HepG2 (cell line): ENCODE results near the gene MYL6. TPM values are rescaled to one million over a fixed set of nuclear protein-coding genes. Genes with fewer than 3 reads are reported as not detected.

Source experiments
- ATF7-NPFF ChIP-seq: sonication (generic); formaldehyde crosslinking; IDR thresholded peaks from 2 replicates; pipeline ENCODE4 v1.8.1; 2023; ENCODE audit warnings: mild to moderate bottlenecking, low read depth, missing genetic modification reagents, moderate library complexity
- GABPB1 ChIP-seq: IDR thresholded peaks from 2 replicates; pipeline ENCODE4 v1.6.1; 2016; ENCODE audit warnings: mild to moderate bottlenecking, missing genetic modification reagents, moderate library complexity, missing compliant biosample characterization
- HMGA1 ChIP-seq: sonication (generic); formaldehyde crosslinking; conservative IDR thresholded peaks from 2 replicates; pipeline ENCODE4 v1.4.0; 2020; ENCODE audit warnings: missing genetic modification reagents
- HNF4G ChIP-seq, 2 experiments: sonication (generic) in 1 of 2; formaldehyde crosslinking in 1 of 2; IDR thresholded peaks; 2 replicates each; pipeline versions ENCODE4 v1.4.0 to v1.6.1; 2011 to 2020; ENCODE audit warnings: borderline replicate concordance in 2 of 2, low read depth in 2 of 2, mild to moderate bottlenecking in 2 of 2, low read length in 1 of 2, missing genetic modification reagents in 1 of 2, moderate library complexity in 1 of 2
- MAF1 ChIP-seq: sonication (generic); formaldehyde crosslinking; IDR thresholded peaks from 2 replicates; pipeline ENCODE4 v1.5.0; 2020; ENCODE audit warnings: missing genetic modification reagents, borderline replicate concordance
- NRL ChIP-seq: sonication (generic); formaldehyde crosslinking; IDR thresholded peaks from 2 replicates; pipeline ENCODE4 v1.5.0; 2020; ENCODE audit warnings: missing genetic modification reagents, mild to moderate bottlenecking, moderate library complexity, borderline replicate concordance
- SMYD3 ChIP-seq: sonication (generic); formaldehyde crosslinking; IDR thresholded peaks from 2 replicates; pipeline ENCODE4 v1.8.1; 2023; ENCODE audit warnings: mild to moderate bottlenecking, missing genetic modification reagents
- STAT5B ChIP-seq: sonication (generic); formaldehyde crosslinking; IDR thresholded peaks from 2 replicates; pipeline ENCODE4 v1.4.0; 2020; ENCODE audit warnings: missing genetic modification reagents
- ZC3H13 ChIP-seq: sonication (generic); formaldehyde crosslinking; IDR thresholded peaks from 2 replicates; pipeline ENCODE4 v1.8.1; 2023; ENCODE audit warnings: mild to moderate bottlenecking, missing genetic modification reagents, moderate library complexity
- ZNF225 ChIP-seq: sonication (generic); formaldehyde crosslinking; IDR thresholded peaks from 2 replicates; pipeline ENCODE4 v1.4.0; 2020; ENCODE audit warnings: mild to moderate bottlenecking, missing genetic modification reagents
- ZNF343 ChIP-seq: sonication (generic); formaldehyde crosslinking; IDR thresholded peaks from 2 replicates; pipeline ENCODE4 v1.4.0; 2020; ENCODE audit warnings: mild to moderate bottlenecking, missing genetic modification reagents
- ZNF569 ChIP-seq: sonication (generic); formaldehyde crosslinking; IDR thresholded peaks from 2 replicates; pipeline ENCODE4 v1.5.0; 2020; ENCODE audit warnings: mild to moderate bottlenecking, missing genetic modification reagents, moderate library complexity, borderline replicate concordance
- ZNF644 ChIP-seq: IDR thresholded peaks from 2 replicates; pipeline ENCODE4 v1.6.1; 2016; ENCODE audit warnings: low read depth
- ZNF724P ChIP-seq: sonication (generic); formaldehyde crosslinking; IDR thresholded peaks from 2 replicates; pipeline ENCODE4 v1.8.0; 2022; ENCODE audit warnings: missing genetic modification reagents, borderline replicate concordance
- ZNF75D ChIP-seq: sonication (generic); formaldehyde crosslinking; IDR thresholded peaks from 2 replicates; pipeline ENCODE4 v1.8.1; 2023; ENCODE audit warnings: missing genetic modification reagents, mild to moderate bottlenecking, borderline replicate concordance
- polyA plus RNA-seq, 8 experiments: library from polyadenylated mRNA; depleted of rRNA in 3 of 8; stranded (reverse) in 7 of 8; unstranded in 1 of 8; fragments of >200 nt; fragmentation: Illumina TruSeq in 4 of 8; extraction: Trizol in 4 of 8; gene quantifications; 2 replicates each; pipeline versions ENCODE4 v1.2.1 to v1.2.3, GENCODE V29; 2011 to 2016; ENCODE audit warnings: low read depth in 4 of 8, missing spikeins in 1 of 8, mixed read lengths in 1 of 8; ENCODE audit not compliant: insufficient read depth in 1 of 8
- total RNA-seq, 5 experiments: library from RNA; depleted of rRNA; stranded (reverse); fragments of >200 nt; fragmentation: Illumina TruSeq; extraction: Trizol; gene quantifications; 2 replicates each; pipeline ENCODE4 v1.2.3, GENCODE V29; 2016; ENCODE audit warnings: low read depth in 1 of 5
- TF ChIP-seq, protein P1 (sequence below): sonication (generic); formaldehyde crosslinking; IDR thresholded peaks from 2 replicates; pipeline ENCODE4 v1.4.0; 2020; ENCODE audit warnings: missing genetic modification reagents
- TF ChIP-seq, protein P2 (sequence below): IDR thresholded peaks from 2 replicates; pipeline ENCODE4 v1.6.1; 2018; ENCODE audit warnings: missing genetic modification reagents
- TF ChIP-seq, protein P3 (sequence below): sonication (generic); formaldehyde crosslinking; IDR thresholded peaks from 2 replicates; pipeline ENCODE4 v1.5.0; 2020; ENCODE audit warnings: missing genetic modification reagents
- TF ChIP-seq, protein P4 (sequence below): sonication (generic); formaldehyde crosslinking; IDR thresholded peaks from 2 replicates; pipeline ENCODE4 v1.5.1; 2020; ENCODE audit warnings: missing genetic modification reagents, mild to moderate bottlenecking, borderline replicate concordance
- TF ChIP-seq, protein P5 (sequence below): sonication (generic); formaldehyde crosslinking; IDR thresholded peaks from 2 replicates; pipeline ENCODE4 v1.9.0; 2022; ENCODE audit warnings: missing genetic modification reagents, mild to moderate bottlenecking, borderline replicate concordance

Gene MYL6
- total and polyA plus RNA-seq, 2 of the 13 experiments (the other 11 are each of a cell fraction or from before 2014, with no cell fraction given), result 1,127 to 1,192 TPM

DNA sequence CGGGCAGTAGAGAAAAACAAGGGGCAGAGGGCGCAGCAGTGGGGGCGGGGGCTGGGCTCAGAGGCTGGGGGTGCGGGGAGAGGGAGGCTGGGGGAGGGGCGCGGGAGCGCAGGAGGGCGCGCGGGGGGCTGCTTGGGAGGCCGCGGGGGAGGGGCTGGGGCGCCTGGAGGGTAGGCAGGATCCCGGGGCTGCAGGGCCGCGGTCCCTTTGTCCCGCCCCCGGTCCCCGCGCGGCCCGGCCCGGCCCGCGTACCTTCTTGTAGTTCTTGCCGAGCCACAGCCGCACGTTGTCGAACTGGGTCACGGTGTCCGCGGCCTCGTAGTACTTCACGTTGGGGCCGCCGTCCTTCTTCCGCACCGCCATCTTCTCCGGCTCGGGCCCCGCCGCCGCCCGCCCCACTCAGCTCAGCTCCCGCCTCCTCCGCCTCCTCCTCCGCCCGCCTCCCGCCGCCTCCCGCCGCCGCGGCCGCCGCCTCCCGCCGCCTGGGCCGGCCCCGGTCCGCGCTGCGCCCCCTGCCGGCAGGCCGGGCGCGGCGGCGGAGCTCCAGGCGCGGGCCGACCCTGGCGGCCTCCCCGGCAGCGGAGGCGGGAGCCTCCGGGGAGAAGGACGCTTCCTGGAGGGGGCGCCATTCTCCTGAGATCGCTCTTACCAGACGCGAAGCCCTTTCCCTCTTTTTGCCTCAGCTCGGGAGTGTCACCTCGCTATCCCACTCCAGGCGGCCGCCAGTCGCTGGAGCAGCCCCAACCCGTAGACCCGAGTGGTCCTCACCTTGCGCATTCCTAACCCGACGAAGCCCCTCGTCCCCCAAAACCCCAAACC is 31.1 kb downstream of the MYL6 start, which contains the start of gene SMARCC2 (continued):
- TF ChIP-seq ATF7-NPFF (no peak), SMYD3 (CRISPR knock-in tag) (no peak), ZNF724P (CRISPR knock-in tag) (no peak), MAF1 (CRISPR knock-in tag) (no peak), ZNF225 (no peak), ZNF569 (CRISPR knock-in tag) (no peak), ZNF343 (CRISPR knock-in tag) (no peak), ZNF644 (no peak), HMGA1 (CRISPR knock-in tag) (no peak), ZNF75D (CRISPR knock-in tag) (no peak), NRL (CRISPR knock-in tag) (0 out of 2 replicates have a peak, but pooled peaks have one; percentile 28), STAT5B (no peak), HNF4G (IDR thresholded peaks at IDR 0.05; ENCODE audit: borderline replicate concordance, low read depth, low read length) (no peak), HNF4G (CRISPR knock-in tag; IDR thresholded peaks at IDR 0.05; ENCODE audit: borderline replicate concordance, low read depth) (no peak), ZC3H13 (CRISPR knock-in tag) (no peak), GABPB1 (CRISPR knock-in tag) (peak; percentile 9; the same call in 1 of the 2 replicates)
- TF ChIP-seq, protein P1, sequence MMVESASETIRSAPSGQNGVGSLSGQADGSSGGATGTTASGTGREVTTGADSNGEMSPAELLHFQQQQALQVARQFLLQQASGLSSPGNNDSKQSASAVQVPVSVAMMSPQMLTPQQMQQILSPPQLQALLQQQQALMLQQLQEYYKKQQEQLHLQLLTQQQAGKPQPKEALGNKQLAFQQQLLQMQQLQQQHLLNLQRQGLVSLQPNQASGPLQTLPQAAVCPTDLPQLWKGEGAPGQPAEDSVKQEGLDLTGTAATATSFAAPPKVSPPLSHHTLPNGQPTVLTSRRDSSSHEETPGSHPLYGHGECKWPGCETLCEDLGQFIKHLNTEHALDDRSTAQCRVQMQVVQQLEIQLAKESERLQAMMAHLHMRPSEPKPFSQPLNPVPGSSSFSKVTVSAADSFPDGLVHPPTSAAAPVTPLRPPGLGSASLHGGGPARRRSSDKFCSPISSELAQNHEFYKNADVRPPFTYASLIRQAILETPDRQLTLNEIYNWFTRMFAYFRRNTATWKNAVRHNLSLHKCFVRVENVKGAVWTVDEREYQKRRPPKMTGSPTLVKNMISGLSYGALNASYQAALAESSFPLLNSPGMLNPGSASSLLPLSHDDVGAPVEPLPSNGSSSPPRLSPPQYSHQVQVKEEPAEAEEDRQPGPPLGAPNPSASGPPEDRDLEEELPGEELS (CRISPR knock-in tag), result no peak
- TF ChIP-seq, protein P2, sequence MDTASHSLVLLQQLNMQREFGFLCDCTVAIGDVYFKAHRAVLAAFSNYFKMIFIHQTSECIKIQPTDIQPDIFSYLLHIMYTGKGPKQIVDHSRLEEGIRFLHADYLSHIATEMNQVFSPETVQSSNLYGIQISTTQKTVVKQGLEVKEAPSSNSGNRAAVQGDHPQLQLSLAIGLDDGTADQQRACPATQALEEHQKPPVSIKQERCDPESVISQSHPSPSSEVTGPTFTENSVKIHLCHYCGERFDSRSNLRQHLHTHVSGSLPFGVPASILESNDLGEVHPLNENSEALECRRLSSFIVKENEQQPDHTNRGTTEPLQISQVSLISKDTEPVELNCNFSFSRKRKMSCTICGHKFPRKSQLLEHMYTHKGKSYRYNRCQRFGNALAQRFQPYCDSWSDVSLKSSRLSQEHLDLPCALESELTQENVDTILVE, result peak; percentile 41; the same call in 1 of the 2 replicates
- TF ChIP-seq, protein P3, sequence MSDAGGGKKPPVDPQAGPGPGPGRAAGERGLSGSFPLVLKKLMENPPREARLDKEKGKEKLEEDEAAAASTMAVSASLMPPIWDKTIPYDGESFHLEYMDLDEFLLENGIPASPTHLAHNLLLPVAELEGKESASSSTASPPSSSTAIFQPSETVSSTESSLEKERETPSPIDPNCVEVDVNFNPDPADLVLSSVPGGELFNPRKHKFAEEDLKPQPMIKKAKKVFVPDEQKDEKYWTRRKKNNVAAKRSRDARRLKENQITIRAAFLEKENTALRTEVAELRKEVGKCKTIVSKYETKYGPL (CRISPR knock-in tag), result no peak
- TF ChIP-seq, protein P4, sequence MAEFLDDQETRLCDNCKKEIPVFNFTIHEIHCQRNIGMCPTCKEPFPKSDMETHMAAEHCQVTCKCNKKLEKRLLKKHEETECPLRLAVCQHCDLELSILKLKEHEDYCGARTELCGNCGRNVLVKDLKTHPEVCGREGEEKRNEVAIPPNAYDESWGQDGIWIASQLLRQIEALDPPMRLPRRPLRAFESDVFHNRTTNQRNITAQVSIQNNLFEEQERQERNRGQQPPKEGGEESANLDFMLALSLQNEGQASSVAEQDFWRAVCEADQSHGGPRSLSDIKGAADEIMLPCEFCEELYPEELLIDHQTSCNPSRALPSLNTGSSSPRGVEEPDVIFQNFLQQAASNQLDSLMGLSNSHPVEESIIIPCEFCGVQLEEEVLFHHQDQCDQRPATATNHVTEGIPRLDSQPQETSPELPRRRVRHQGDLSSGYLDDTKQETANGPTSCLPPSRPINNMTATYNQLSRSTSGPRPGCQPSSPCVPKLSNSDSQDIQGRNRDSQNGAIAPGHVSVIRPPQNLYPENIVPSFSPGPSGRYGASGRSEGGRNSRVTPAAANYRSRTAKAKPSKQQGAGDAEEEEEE (CRISPR knock-in tag), result no peak
- TF ChIP-seq, protein P5, sequence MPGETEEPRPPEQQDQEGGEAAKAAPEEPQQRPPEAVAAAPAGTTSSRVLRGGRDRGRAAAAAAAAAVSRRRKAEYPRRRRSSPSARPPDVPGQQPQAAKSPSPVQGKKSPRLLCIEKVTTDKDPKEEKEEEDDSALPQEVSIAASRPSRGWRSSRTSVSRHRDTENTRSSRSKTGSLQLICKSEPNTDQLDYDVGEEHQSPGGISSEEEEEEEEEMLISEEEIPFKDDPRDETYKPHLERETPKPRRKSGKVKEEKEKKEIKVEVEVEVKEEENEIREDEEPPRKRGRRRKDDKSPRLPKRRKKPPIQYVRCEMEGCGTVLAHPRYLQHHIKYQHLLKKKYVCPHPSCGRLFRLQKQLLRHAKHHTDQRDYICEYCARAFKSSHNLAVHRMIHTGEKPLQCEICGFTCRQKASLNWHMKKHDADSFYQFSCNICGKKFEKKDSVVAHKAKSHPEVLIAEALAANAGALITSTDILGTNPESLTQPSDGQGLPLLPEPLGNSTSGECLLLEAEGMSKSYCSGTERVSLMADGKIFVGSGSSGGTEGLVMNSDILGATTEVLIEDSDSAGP, result peak; percentile 13; the same call in 1 of the 2 replicates
